ENCODE data around the gene PAPSS2. TPM values are rescaled to one million over a fixed set of nuclear protein-coding genes. Genes with fewer than 3 reads are reported as not detected.

PAPSS2 gene
- total and polyA plus RNA-seq, 5 donors from 2014 or later = 0.07 to 0.14 (median 0.08) TPM; not detected in 2

DNA sequence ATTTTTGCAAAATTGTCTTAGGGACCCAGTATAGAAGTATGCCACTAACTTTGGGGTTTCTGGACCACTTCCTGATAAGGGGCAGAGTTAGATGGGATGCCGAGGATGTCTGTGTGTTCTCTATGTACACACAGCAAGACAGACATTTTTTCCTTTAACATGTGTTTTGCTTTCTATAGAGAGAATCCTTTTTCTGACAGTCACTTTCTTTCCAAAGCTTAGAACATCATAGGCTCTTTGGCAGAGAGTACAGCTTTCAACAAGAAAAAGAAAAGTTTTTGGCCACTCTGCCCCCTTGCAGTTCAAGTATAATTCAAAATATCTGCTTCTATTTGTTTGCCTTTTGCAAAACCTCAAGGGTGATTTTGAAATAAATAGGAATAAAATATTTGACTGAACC is 44.1 kb downstream of the PAPSS2 start:
- DNase-seq (no peak), ATAC-seq (ENCODE audit: low read depth in 2 of 2) (no peak)
- Histone ChIP-seq H3K4me1 (ENCODE audit: control insufficient read depth, insufficient read depth, low read length, poor library complexity, severe bottlenecking) (no peaks in the 10 kb centered on the region), H3K27ac (ENCODE audit: insufficient read depth, low read length, poor library complexity, severe bottlenecking) (no peak overlapping the region), H3K4me3 (ENCODE audit: low read depth, low read length) (no peak overlapping the region), H3K9me3 (ENCODE audit: control insufficient read depth in 2 of 2, low read length in 2 of 2) (no peaks in the 10 kb centered on the region), H3K27me3 (ENCODE audit: control insufficient read depth, insufficient read depth, low read length) (peaks cover 5% of the 10 kb centered on the region), H3K36me3 (ENCODE audit: control insufficient read depth, insufficient read depth, low read length) (no peaks in the 10 kb centered on the region)
- Mint-ChIP-seq H3K27ac (no peak overlapping the region), H3K4me3 (no peak overlapping the region), H3K9me3 (no peaks in the 10 kb centered on the region), H3K36me3 (no peaks in the 10 kb centered on the region), H3K4me1 (no peaks in the 10 kb centered on the region), H3K27me3 (peaks cover 31% of the 10 kb centered on the region)

DNA sequence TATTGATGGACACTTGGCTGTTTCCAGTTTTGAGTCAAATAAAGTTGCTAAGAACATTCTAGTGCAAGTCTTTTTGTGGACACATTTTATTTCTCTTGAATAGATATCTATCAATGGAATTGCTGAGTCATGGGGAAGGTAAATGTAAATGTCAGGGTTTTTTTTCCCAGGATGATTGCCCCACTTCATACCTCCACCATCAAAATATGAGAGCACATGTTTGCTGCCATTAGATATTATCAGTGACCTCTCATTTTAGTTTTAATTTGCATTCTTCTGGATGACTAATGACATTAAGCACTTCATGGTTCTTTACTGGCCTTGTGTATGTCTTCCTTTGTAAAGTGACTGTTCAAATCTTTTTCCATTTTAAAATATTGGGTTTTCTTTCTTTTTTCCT is 45.7 kb downstream of the PAPSS2 start:
- Histone ChIP-seq H3K4me1 (ENCODE audit: control insufficient read depth, insufficient read depth, low read length, poor library complexity, severe bottlenecking) (no peaks in the 10 kb centered on the region), H3K4me3 (ENCODE audit: low read depth, low read length) (no peak overlapping the region), H3K27ac (ENCODE audit: insufficient read depth, low read length, poor library complexity, severe bottlenecking) (no peak overlapping the region), H3K9me3 (ENCODE audit: control insufficient read depth in 2 of 2, low read length in 2 of 2) (no peaks in the 10 kb centered on the region), H3K36me3 (ENCODE audit: control insufficient read depth, insufficient read depth, low read length) (no peaks in the 10 kb centered on the region), H3K27me3 (ENCODE audit: control insufficient read depth, insufficient read depth, low read length) (peaks cover 14% of the 10 kb centered on the region)
- Mint-ChIP-seq H3K27me3 (peaks cover 30% of the 10 kb centered on the region), H3K36me3 (no peaks in the 10 kb centered on the region), H3K4me1 (no peaks in the 10 kb centered on the region), H3K4me3 (no peak overlapping the region), H3K27ac (no peak overlapping the region), H3K9me3 (peaks cover 0 to 1% (median 0%) of the 10 kb centered on the region in 7 donors)
- ATAC-seq (ENCODE audit: low read depth in 2 of 2) = no peak
- DNase-seq = no peak

DNA sequence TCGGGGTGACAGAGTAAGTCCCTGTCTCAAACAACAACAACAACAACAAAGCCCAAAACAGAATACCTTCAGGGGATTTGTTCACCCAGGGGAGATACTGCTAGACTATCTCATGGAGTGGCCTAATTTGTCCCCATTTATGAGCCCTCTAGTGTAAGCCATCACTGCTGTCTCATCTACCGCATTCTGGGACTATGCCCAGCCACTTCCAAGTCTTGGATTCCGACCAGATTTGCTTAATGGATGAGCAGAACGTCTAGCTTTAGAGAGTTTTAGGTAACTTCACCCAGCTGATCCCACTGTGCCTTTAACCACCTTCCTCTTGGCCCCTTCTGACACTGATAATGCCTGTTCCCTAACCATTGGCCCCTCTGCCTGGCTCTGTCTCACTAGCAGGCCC is 47.1 kb downstream of the PAPSS2 start:
- Mint-ChIP-seq H3K4me3 (no peak overlapping the region), H3K4me1 (no peaks in the 10 kb centered on the region), H3K27me3 (peaks cover 29% of the 10 kb centered on the region), H3K36me3 (no peaks in the 10 kb centered on the region), H3K27ac (no peak overlapping the region), H3K9me3 (peaks cover 0 to 1% (median 0%) of the 10 kb centered on the region in 7 donors)
- H3K36me3 ChIP-seq (ENCODE audit: control insufficient read depth, insufficient read depth, low read length) = no peaks in the 10 kb centered on the region
- ATAC-seq (ENCODE audit: low read depth in 2 of 2) = no peak
- no peak overlapping the region for H3K27ac ChIP-seq (ENCODE audit: insufficient read depth, low read length, poor library complexity, severe bottlenecking)
- no peaks in the 10 kb centered on the region for H3K4me1 ChIP-seq (ENCODE audit: control insufficient read depth, insufficient read depth, low read length, poor library complexity, severe bottlenecking)
- no peaks in the 10 kb centered on the region for H3K9me3 ChIP-seq (ENCODE audit: control insufficient read depth in 2 of 2, low read length in 2 of 2)
- DNase-seq = no peak
- H3K27me3 ChIP-seq (ENCODE audit: control insufficient read depth, insufficient read depth, low read length) = peaks cover 14% of the 10 kb centered on the region
- H3K4me3 ChIP-seq (ENCODE audit: low read depth, low read length) = no peak overlapping the region

DNA sequence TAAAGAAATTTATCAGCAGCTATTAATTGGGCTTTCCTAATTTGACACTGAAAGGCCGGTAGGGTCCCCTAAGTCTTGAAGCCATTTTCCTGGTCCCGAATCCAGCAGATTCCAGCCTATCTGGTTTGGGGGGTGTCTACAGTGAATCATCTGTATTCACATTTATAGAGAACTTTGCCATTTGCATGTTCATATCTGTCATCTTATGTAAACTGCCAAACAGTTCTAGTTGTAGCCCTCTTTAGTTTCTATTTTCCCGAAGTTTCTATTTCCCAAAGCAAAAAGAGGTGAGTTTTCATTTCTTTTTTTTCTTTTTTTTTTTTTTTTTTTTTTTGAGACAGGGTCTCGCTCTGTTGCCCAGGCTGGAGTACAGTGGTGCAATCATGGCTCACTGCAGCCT is 47.6 kb downstream of the PAPSS2 start:
- Histone ChIP-seq H3K27me3 (ENCODE audit: control insufficient read depth, insufficient read depth, low read length) (peaks cover 14% of the 10 kb centered on the region), H3K9me3 (ENCODE audit: control insufficient read depth in 2 of 2, low read length in 2 of 2) (no peaks in the 10 kb centered on the region), H3K4me1 (ENCODE audit: control insufficient read depth, insufficient read depth, low read length, poor library complexity, severe bottlenecking) (no peaks in the 10 kb centered on the region), H3K36me3 (ENCODE audit: control insufficient read depth, insufficient read depth, low read length) (no peaks in the 10 kb centered on the region), H3K27ac (ENCODE audit: insufficient read depth, low read length, poor library complexity, severe bottlenecking) (no peak overlapping the region), H3K4me3 (ENCODE audit: low read depth, low read length) (no peak overlapping the region)
- Mint-ChIP-seq H3K27me3 (peaks cover 27% of the 10 kb centered on the region), H3K4me1 (no peaks in the 10 kb centered on the region), H3K27ac (no peak overlapping the region), H3K36me3 (no peaks in the 10 kb centered on the region), H3K4me3 (no peak overlapping the region), H3K9me3 (peaks cover 0 to 1% (median 0%) of the 10 kb centered on the region in 7 donors)
- ATAC-seq (ENCODE audit: low read depth in 2 of 2) (no peak), DNase-seq (no peak)

DNA sequence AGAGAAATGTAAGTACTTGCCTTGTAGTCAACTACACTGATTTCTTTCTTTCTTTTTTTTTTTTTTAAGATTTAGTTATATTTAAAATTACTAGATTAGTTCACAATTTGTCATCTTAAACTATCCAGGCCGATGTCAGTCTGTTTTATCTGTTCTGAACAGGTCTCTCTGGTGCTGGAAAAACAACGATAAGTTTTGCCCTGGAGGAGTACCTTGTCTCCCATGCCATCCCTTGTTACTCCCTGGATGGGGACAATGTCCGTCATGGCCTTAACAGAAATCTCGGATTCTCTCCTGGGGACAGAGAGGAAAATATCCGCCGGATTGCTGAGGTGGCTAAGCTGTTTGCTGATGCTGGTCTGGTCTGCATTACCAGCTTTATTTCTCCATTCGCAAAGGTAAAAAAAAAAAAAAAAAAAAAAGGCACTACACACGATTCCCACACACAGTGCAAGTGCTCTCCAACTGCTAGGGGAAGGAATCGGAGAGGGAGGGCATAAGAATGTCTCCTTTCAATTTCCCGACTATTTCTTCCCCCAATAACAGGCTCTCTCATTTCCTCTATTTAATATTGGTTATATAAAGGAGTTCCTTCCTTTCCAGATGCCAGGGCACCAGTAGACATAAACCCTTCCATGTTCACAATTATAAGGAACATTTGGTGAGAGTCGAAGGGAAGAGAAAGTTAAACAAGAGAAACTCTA is 53.4 kb downstream of the PAPSS2 start:
- Mint-ChIP-seq H3K9me3 (peaks cover 0 to 1% (median 0%) of the 10 kb centered on the region in 7 donors), H3K27me3 (peaks cover 14% of the 10 kb centered on the region), H3K36me3 (no peaks in the 10 kb centered on the region), H3K27ac (no peak overlapping the region), H3K4me1 (peaks cover 0 to 2% (median under 1%) of the 10 kb centered on the region in 4 donors), H3K4me3 (no peak overlapping the region)
- Histone ChIP-seq H3K4me3 (ENCODE audit: low read depth, low read length) (no peak overlapping the region), H3K27ac (ENCODE audit: insufficient read depth, low read length, poor library complexity, severe bottlenecking) (no peak overlapping the region), H3K36me3 (ENCODE audit: control insufficient read depth, insufficient read depth, low read length) (no peaks in the 10 kb centered on the region), H3K9me3 (ENCODE audit: control insufficient read depth in 2 of 2, low read length in 2 of 2) (no peaks in the 10 kb centered on the region), H3K4me1 (ENCODE audit: control insufficient read depth, insufficient read depth, low read length, poor library complexity, severe bottlenecking) (no peaks in the 10 kb centered on the region), H3K27me3 (ENCODE audit: control insufficient read depth, insufficient read depth, low read length) (peaks cover 9% of the 10 kb centered on the region)
- ATAC-seq (ENCODE audit: low read depth in 2 of 2) (no peak), DNase-seq (no peak)

DNA sequence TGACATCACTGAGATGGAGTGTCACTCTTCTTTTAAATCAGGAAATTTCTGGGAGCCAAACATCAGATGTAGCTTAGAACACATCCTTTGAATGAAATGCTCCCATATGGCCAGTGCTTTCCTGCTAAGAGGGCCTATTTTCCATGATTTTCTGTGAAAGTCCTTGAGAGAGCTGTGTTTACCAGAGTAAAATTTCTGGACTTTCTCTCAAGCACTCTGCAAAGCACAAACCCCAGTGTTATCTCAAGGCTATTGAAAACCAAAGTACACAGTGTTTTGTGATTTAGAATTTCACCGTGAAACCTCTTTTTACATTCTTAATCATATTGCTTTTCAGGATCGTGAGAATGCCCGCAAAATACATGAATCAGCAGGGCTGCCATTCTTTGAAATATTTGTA is 54.0 kb downstream of the PAPSS2 start:
- peaks cover 9% of the 10 kb centered on the region for H3K27me3 ChIP-seq (ENCODE audit: control insufficient read depth, insufficient read depth, low read length)
- no peaks in the 10 kb centered on the region for H3K36me3 Mint-ChIP-seq
- H3K9me3 Mint-ChIP-seq = peaks cover 0 to 1% (median 0%) of the 10 kb centered on the region in 7 donors
- DNase-seq (no peak), ATAC-seq (ENCODE audit: low read depth in 2 of 2) (no peak)
- no peak overlapping the region for H3K27ac Mint-ChIP-seq
- H3K27me3 Mint-ChIP-seq = peaks cover 19% of the 10 kb centered on the region
- H3K4me3 ChIP-seq (ENCODE audit: low read depth, low read length) = no peak overlapping the region
- no peaks in the 10 kb centered on the region for H3K36me3 ChIP-seq (ENCODE audit: control insufficient read depth, insufficient read depth, low read length)
- no peaks in the 10 kb centered on the region for H3K4me1 ChIP-seq (ENCODE audit: control insufficient read depth, insufficient read depth, low read length, poor library complexity, severe bottlenecking)
- H3K27ac ChIP-seq (ENCODE audit: insufficient read depth, low read length, poor library complexity, severe bottlenecking) = no peak overlapping the region
- H3K4me1 Mint-ChIP-seq = peaks cover 0 to 2% (median under 1%) of the 10 kb centered on the region in 4 donors
- no peaks in the 10 kb centered on the region for H3K9me3 ChIP-seq (ENCODE audit: control insufficient read depth in 2 of 2, low read length in 2 of 2)
- H3K4me3 Mint-ChIP-seq = no peak overlapping the region

DNA sequence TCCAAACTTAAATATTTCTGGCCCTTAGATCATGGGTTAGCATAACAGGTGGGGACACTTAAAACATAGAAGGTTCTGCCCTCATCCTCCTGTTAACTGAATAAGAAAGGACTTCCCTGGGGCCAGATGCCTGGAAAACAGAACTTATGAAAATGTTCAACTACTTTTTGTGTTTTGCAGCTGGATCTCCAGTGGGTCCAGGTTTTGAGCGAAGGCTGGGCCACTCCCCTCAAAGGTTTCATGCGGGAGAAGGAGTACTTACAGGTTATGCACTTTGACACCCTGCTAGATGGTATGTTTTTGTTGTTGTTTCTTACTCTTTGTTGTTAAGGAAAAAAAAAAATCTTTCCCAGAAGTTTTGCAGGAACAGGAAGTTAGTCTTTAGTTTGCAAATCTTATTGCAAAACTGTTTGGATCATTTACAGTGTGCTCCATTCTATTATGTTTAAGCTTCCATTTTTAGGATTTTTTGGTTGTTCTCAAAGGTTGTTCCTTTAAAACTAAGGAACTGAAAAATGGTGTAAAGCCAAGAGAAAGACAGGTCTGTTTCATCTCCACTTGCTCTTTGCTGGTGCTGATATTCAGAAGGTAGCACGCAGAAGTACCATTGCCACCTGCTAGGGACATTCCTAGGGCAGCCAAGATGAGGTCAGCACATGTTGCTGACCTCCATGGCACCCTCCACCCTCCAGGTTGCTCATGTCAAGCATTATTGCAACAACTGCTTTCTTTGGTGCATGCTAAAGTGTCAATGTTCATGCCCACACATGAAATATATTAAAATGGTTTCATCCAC is 56.1 kb downstream of the PAPSS2 start:
- Mint-ChIP-seq H3K27ac (peak overlapping the region in 1 of 3 donors; percentile 11), H3K4me3 (no peak overlapping the region), H3K4me1 (peaks cover 0 to 2% (median under 1%) of the 10 kb centered on the region in 4 donors), H3K27me3 (peaks cover 19% of the 10 kb centered on the region), H3K36me3 (no peaks in the 10 kb centered on the region), H3K9me3 (no peaks in the 10 kb centered on the region)
- no peak overlapping the region for H3K27ac ChIP-seq (ENCODE audit: insufficient read depth, low read length, poor library complexity, severe bottlenecking)
- H3K27me3 ChIP-seq (ENCODE audit: control insufficient read depth, insufficient read depth, low read length) = peaks cover 2% of the 10 kb centered on the region
- no peaks in the 10 kb centered on the region for H3K9me3 ChIP-seq (ENCODE audit: control insufficient read depth in 2 of 2, low read length in 2 of 2)
- no peaks in the 10 kb centered on the region for H3K36me3 ChIP-seq (ENCODE audit: control insufficient read depth, insufficient read depth, low read length)
- H3K4me1 ChIP-seq (ENCODE audit: control insufficient read depth, insufficient read depth, low read length, poor library complexity, severe bottlenecking) = no peaks in the 10 kb centered on the region
- H3K4me3 ChIP-seq (ENCODE audit: low read depth, low read length) = no peak overlapping the region
- no peak for DNase-seq
- ATAC-seq (ENCODE audit: low read depth in 2 of 2) = no peak

Data from CD4-positive, CD25-positive, alpha-beta regulatory T cell (primary cell).